ENCODE measurements around the gene TRIM65. TPM values are rescaled to one million over a fixed set of nuclear protein-coding genes. Genes with fewer than 3 reads are reported as not detected.
A peak's percentile ranks its signal among the peaks of the same experiment; 100 is the strongest.

Gene TRIM65
- total and polyA plus RNA-seq, 2 of the 13 experiments (the other 11 are each of a cell fraction or from before 2014, with no cell fraction given): 10.3 to 22.4 TPM

DNA sequence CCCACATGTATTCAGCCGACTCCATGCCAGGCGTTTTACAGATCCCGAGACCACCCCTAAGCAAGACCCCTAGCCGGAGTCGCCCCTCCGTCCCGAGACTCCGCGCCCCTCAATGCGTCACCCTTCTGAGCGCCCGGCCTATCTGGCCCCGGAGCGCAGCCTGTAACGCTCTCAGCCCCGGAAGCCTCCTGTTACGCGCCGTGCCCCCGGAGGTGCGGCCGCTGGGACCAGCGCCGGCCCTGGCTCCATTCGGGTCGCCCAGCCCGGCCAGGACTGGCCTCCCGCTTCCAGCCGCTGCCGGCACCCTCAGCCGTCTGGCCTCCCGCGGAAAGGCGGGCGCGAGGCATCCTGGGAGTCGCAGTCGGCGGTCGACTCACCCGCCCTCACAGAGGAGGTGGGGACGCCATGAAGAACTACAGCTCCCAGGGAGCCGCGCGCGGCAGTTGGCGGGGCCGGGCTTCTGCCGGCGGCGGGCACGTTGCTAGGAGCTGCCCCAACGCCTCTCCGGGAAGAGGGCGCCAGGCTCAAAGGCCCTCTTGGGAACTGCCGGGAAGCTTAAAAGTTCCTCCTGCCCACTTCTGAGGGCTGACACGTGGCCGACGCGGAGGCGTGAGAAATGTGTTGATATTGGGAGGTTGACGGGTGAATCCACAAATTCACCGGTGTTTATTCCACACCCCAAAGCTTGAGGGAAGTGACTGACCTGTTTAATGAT, 44.1 kb upstream of the TRIM65 start, which contains the start of gene FBF1 (continued):
- peak; percentile 79; the same call in 1 of the 2 replicates for TF ChIP-seq ZNF775 (CRISPR knock-in tag; IDR thresholded peaks at IDR 0.05; ENCODE audit: borderline replicate concordance)
- TF ChIP-seq SMYD3 (CRISPR knock-in tag; IDR thresholded peaks at IDR 0.05): peak; percentile 91; the same call in 1 of the 2 replicates
- TF ChIP-seq, protein P1, sequence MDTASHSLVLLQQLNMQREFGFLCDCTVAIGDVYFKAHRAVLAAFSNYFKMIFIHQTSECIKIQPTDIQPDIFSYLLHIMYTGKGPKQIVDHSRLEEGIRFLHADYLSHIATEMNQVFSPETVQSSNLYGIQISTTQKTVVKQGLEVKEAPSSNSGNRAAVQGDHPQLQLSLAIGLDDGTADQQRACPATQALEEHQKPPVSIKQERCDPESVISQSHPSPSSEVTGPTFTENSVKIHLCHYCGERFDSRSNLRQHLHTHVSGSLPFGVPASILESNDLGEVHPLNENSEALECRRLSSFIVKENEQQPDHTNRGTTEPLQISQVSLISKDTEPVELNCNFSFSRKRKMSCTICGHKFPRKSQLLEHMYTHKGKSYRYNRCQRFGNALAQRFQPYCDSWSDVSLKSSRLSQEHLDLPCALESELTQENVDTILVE (CRISPR knock-in tag; IDR thresholded peaks at IDR 0.05): peak; percentile 91
- peak; percentile 81 for TF ChIP-seq HOXD1 (CRISPR knock-in tag; IDR thresholded peaks at IDR 0.05)
- peak; percentile 83 for TF ChIP-seq ZNF777 (CRISPR knock-in tag; IDR thresholded peaks at IDR 0.05)
- TF ChIP-seq GATA4 (IDR thresholded peaks at IDR 0.05; ENCODE audit: borderline replicate concordance, low read depth): peak; percentile 75; the same call in 1 of the 2 replicates
- TF ChIP-seq THAP11 (CRISPR knock-in tag; IDR thresholded peaks at IDR 0.05): peak; percentile 99
- TF ChIP-seq ZC3H4 (CRISPR knock-in tag; IDR thresholded peaks at IDR 0.05; ENCODE audit: borderline replicate concordance): peak; percentile 95
- TF ChIP-seq TCF12 (IDR thresholded peaks at IDR 0.05): no peak
- TF ChIP-seq TCF12 (CRISPR knock-in tag; IDR thresholded peaks at IDR 0.05): peak; percentile 85
- 0 out of 2 replicates have a peak, but pooled peaks have one; percentile 73 for TF ChIP-seq TOPORS (CRISPR knock-in tag; IDR thresholded peaks at IDR 0.05)
- peak; percentile 100 for TF ChIP-seq AGO2 (optimal IDR thresholded peaks at IDR 0.05; ENCODE audit: low read depth, low read length)
- TF ChIP-seq FOSL2 (CRISPR knock-in tag; IDR thresholded peaks at IDR 0.05): peak; percentile 78
- TF ChIP-seq KLF13 (CRISPR knock-in tag; IDR thresholded peaks at IDR 0.05): no peak
- no peak for TF ChIP-seq CREBL2 (CRISPR knock-in tag; IDR thresholded peaks at IDR 0.05; ENCODE audit: borderline replicate concordance)
- TF ChIP-seq MXD3 (CRISPR knock-in tag; IDR thresholded peaks at IDR 0.05): peak; percentile 93
- peak; percentile 27 for TF ChIP-seq HNF4A (CRISPR knock-in tag; IDR thresholded peaks at IDR 0.05)
- no peak for TF ChIP-seq ZBTB1 (CRISPR knock-in tag; IDR thresholded peaks at IDR 0.05; ENCODE audit: borderline replicate concordance)
- TF ChIP-seq DMAP1 (CRISPR knock-in tag; IDR thresholded peaks at IDR 0.05): peak; percentile 56; the same call in 1 of the 2 replicates
- TF ChIP-seq MXI1 (IDR thresholded peaks at IDR 0.05; ENCODE audit: borderline replicate concordance, low read depth, low read length): peak; percentile 100
- peak; percentile 77; the same call in 1 of the 2 replicates for TF ChIP-seq ZNF773 (CRISPR knock-in tag; IDR thresholded peaks at IDR 0.05; ENCODE audit: borderline replicate concordance)
- no peak for TF ChIP-seq ZNF17 (CRISPR knock-in tag; IDR thresholded peaks at IDR 0.05)
- TF ChIP-seq, protein P2, sequence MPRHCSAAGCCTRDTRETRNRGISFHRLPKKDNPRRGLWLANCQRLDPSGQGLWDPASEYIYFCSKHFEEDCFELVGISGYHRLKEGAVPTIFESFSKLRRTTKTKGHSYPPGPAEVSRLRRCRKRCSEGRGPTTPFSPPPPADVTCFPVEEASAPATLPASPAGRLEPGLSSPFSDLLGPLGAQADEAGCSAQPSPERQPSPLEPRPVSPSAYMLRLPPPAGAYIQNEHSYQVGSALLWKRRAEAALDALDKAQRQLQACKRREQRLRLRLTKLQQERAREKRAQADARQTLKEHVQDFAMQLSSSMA (CRISPR knock-in tag; IDR thresholded peaks at IDR 0.05): no peak
- TF ChIP-seq NBN (conservative IDR thresholded peaks at IDR 0.05): no peak
- no peak for TF ChIP-seq ZNF468 (CRISPR knock-in tag; IDR thresholded peaks at IDR 0.05)
- TF ChIP-seq GABPA (IDR thresholded peaks at IDR 0.05; ENCODE audit: low read depth, low read length): no peak; the same call in 1 of the 2 replicates
- TF ChIP-seq GABPA (CRISPR knock-in tag; IDR thresholded peaks at IDR 0.05; ENCODE audit: low read depth): peak; percentile 66; the same call in 1 of the 2 replicates
- TF ChIP-seq FOXO1 (CRISPR knock-in tag; IDR thresholded peaks at IDR 0.05): peak; percentile 64; the same call in 1 of the 2 replicates
- TF ChIP-seq TBX2 (CRISPR knock-in tag; IDR thresholded peaks at IDR 0.05; ENCODE audit: borderline replicate concordance): peak; percentile 91
- no peak for TF ChIP-seq NFE2L2 (IDR thresholded peaks at IDR 0.05; ENCODE audit: low read length)
- TF ChIP-seq ZNF136 (CRISPR knock-in tag; IDR thresholded peaks at IDR 0.05; ENCODE audit: low read depth): peak; percentile 87; the same call in 1 of the 2 replicates
- TF ChIP-seq ETV5 (CRISPR knock-in tag; IDR thresholded peaks at IDR 0.05; ENCODE audit: borderline replicate concordance): peak; percentile 74

Data from HepG2 (cell line).